WTC11 (cell line): ENCODE results near the gene SLC10A2. TPM values are rescaled to one million over a fixed set of nuclear protein-coding genes. Genes with fewer than 3 reads are reported as not detected.

ENCODE experiments used
- ATAC-seq: fragments of 200-7000 bp; cut with Tn5 transposase; 2 replicates; pipeline ENCODE4 v1.10.0; 2021; ENCODE audit warnings: mild to moderate bottlenecking, moderate library complexity
- CTCF ChIA-PET: fragments of 300-600 bp; sonication (Branson Sonifier 250); formaldehyde crosslinking; loops from one replicate; lab custom pipeline; 2021; ENCODE audit warnings: antibody characterized with exemption; lab: Charles Lee
- POLR2A ChIA-PET: fragments of 350-600 bp; sonication (Branson Sonifier 250); formaldehyde crosslinking; loops from one replicate; lab custom pipeline; 2021; ENCODE audit warnings: antibody characterized with exemption; lab: Charles Lee
- DNase-seq: peaks from one replicate; pipeline ENCODE4 v3.0.0; 2021; ENCODE audit warnings: low spot score
- H3K27ac Mint-ChIP-seq: 2 replicates; pipeline ENCODE4 v1.8.0; 2021; ENCODE audit warnings: mixed read lengths
- H3K27me3 Mint-ChIP-seq: 2 replicates; pipeline ENCODE4 v1.8.0; 2021; ENCODE audit warnings: low read depth, mild to moderate bottlenecking, moderate library complexity, mixed read lengths
- H3K36me3 Mint-ChIP-seq: 2 replicates; pipeline ENCODE4 v1.8.0; 2021; ENCODE audit warnings: mixed read lengths
- H3K4me1 Mint-ChIP-seq: 2 replicates; pipeline ENCODE4 v1.8.0; 2022; ENCODE audit warnings: mixed read lengths
- H3K4me3 Mint-ChIP-seq: 2 replicates; pipeline ENCODE4 v1.8.0; 2021; ENCODE audit warnings: mild to moderate bottlenecking, moderate library complexity, mixed read lengths
- H3K9me3 Mint-ChIP-seq: 2 replicates; pipeline ENCODE4 v1.8.0; 2021; ENCODE audit warnings: mixed read lengths
- ELF4 ChIP-seq: sonication (generic); formaldehyde crosslinking; IDR thresholded peaks from 2 replicates; pipeline ENCODE4 v1.8.1; 2022; ENCODE audit warnings: low read depth, mild to moderate bottlenecking, moderate library complexity, missing genetic modification reagents
- FOXK1 ChIP-seq: sonication (generic); formaldehyde crosslinking; IDR thresholded peaks from 2 replicates; pipeline ENCODE4 v1.8.0; 2022; ENCODE audit warnings: mild to moderate bottlenecking, moderate library complexity, missing genetic modification reagents
- GABPB1 ChIP-seq: sonication (generic); formaldehyde crosslinking; IDR thresholded peaks from 2 replicates; pipeline ENCODE4 v1.8.1; 2023; ENCODE audit warnings: mild to moderate bottlenecking, missing genetic modification reagents
- IRF2 ChIP-seq: sonication (generic); formaldehyde crosslinking; IDR thresholded peaks from 2 replicates; pipeline ENCODE4 v1.8.0; 2022; ENCODE audit warnings: low read depth, missing genetic modification reagents, borderline replicate concordance
- MXD4 ChIP-seq: fragments of 250-450 bp; sonication (Bioruptor Pico); IDR thresholded peaks from 2 replicates; pipeline ENCODE4 v1.8.0; 2021; ENCODE audit warnings: mild to moderate bottlenecking, moderate library complexity, borderline replicate concordance
- NFE2L1 ChIP-seq: sonication (generic); formaldehyde crosslinking; IDR thresholded peaks from 2 replicates; pipeline ENCODE4 v1.8.1; 2023; ENCODE audit warnings: missing genetic modification reagents
- NR3C1 ChIP-seq: sonication (generic); formaldehyde crosslinking; conservative IDR thresholded peaks from 2 replicates; pipeline ENCODE4 v1.8.1; 2023; ENCODE audit warnings: low read depth, mild to moderate bottlenecking, missing genetic modification reagents
- PRRX2 ChIP-seq: fragments of 250-450 bp; sonication (Bioruptor Pico); IDR thresholded peaks from 2 replicates; pipeline ENCODE4 v1.8.0; 2021; ENCODE audit warnings: mild to moderate bottlenecking
- RELA ChIP-seq: sonication (generic); formaldehyde crosslinking; IDR thresholded peaks from 2 replicates; pipeline ENCODE4 v1.8.1; 2022; ENCODE audit warnings: missing genetic modification reagents, mild to moderate bottlenecking, borderline replicate concordance
- SOX15 ChIP-seq: fragments of 250-450 bp; sonication (Bioruptor Pico); IDR thresholded peaks from 2 replicates; pipeline ENCODE4 v1.9.0; 2021; ENCODE audit warnings: mild to moderate bottlenecking
- ZNF263 ChIP-seq: sonication (generic); formaldehyde crosslinking; IDR thresholded peaks from 2 replicates; pipeline ENCODE4 v1.8.1; 2022; ENCODE audit warnings: low read depth, mild to moderate bottlenecking, moderate library complexity, missing genetic modification reagents
- ZNF671 ChIP-seq: fragments of 250-450 bp; sonication (Bioruptor Pico); IDR thresholded peaks from 2 replicates; pipeline ENCODE4 v1.8.0; 2021; ENCODE audit warnings: mild to moderate bottlenecking
- total RNA-seq: library from RNA; stranded (reverse); gene quantifications from 3 replicates; pipeline ENCODE4 v1.2.3, GENCODE V29; 2021
- TF ChIP-seq, protein P1 (sequence below): sonication (generic); formaldehyde crosslinking; IDR thresholded peaks from 2 replicates; pipeline ENCODE4 v1.8.1; 2023; ENCODE audit warnings: mild to moderate bottlenecking, missing genetic modification reagents, borderline replicate concordance
- TF ChIP-seq, protein P2 (sequence below): sonication (generic); formaldehyde crosslinking; IDR thresholded peaks from 2 replicates; pipeline ENCODE4 v1.8.0; 2023; ENCODE audit warnings: missing genetic modification reagents
- TF ChIP-seq, protein P3 (sequence below): sonication (generic); formaldehyde crosslinking; IDR thresholded peaks from 2 replicates; pipeline ENCODE4 v1.8.0; 2022; ENCODE audit warnings: missing genetic modification reagents
- TF ChIP-seq, protein P4 (sequence below): sonication (generic); formaldehyde crosslinking; IDR thresholded peaks from 2 replicates; pipeline ENCODE4 v1.8.1; 2022; ENCODE audit warnings: missing genetic modification reagents, borderline replicate concordance
- TF ChIP-seq, protein P5 (sequence below): sonication (generic); formaldehyde crosslinking; IDR thresholded peaks from 2 replicates; pipeline ENCODE4 v1.8.0; 2022; ENCODE audit warnings: mild to moderate bottlenecking, missing genetic modification reagents
- TF ChIP-seq, protein P6 (sequence below): sonication (generic); formaldehyde crosslinking; IDR thresholded peaks from 2 replicates; pipeline ENCODE4 v1.8.1; 2023; ENCODE audit warnings: mild to moderate bottlenecking, missing genetic modification reagents, moderate library complexity
- TF ChIP-seq, protein P7 (sequence below): sonication (generic); formaldehyde crosslinking; IDR thresholded peaks from 2 replicates; pipeline ENCODE4 v1.8.1; 2022; ENCODE audit warnings: mild to moderate bottlenecking, moderate library complexity, missing genetic modification reagents
- TF ChIP-seq, protein P8 (sequence below): sonication (generic); formaldehyde crosslinking; IDR thresholded peaks from 2 replicates; pipeline ENCODE4 v1.8.0; 2023; ENCODE audit warnings: missing genetic modification reagents, mild to moderate bottlenecking, borderline replicate concordance

Gene SLC10A2
- total RNA-seq, 1 experiment from 2014 or later = not detected

DNA sequence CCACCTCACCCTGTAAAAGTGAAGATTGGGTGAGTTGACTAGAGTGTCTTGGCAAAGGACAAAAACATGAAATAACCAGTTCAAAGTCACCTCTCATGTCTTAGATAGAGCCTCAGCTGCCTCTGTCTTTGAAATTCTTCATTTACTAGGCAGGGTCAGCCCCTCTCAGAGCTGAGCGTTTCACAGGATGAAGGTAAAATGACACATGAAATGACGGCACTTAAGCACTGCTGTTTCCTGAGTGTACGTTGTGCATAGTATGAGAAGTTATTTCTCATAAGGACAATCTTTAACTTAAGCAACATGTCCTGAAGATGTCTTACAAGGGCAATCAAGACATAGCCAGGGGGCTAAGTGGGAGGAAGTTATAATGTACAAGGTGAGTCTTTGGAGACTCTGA, 32.3 kb upstream of the SLC10A2 start:
- peaks cover 19% of the 10 kb centered on the region for H3K4me1 Mint-ChIP-seq
- POLR2A ChIA-PET = no interaction called here
- no peaks in the 10 kb centered on the region for H3K27me3 Mint-ChIP-seq
- H3K9me3 Mint-ChIP-seq = peaks cover 21% of the 10 kb centered on the region
- CTCF ChIA-PET = no interaction called here
- H3K36me3 Mint-ChIP-seq = peaks cover 13% of the 10 kb centered on the region
- no peak overlapping the region for H3K4me3 Mint-ChIP-seq
- H3K27ac Mint-ChIP-seq = no peak overlapping the region
- TF ChIP-seq NR3C1 = no peak
- no peak for TF ChIP-seq ELF4 (CRISPR knock-in tag)
- TF ChIP-seq PRRX2 (CRISPR knock-in tag) = no peak
- TF ChIP-seq MXD4 (CRISPR knock-in tag) = no peak
- TF ChIP-seq, protein P1, sequence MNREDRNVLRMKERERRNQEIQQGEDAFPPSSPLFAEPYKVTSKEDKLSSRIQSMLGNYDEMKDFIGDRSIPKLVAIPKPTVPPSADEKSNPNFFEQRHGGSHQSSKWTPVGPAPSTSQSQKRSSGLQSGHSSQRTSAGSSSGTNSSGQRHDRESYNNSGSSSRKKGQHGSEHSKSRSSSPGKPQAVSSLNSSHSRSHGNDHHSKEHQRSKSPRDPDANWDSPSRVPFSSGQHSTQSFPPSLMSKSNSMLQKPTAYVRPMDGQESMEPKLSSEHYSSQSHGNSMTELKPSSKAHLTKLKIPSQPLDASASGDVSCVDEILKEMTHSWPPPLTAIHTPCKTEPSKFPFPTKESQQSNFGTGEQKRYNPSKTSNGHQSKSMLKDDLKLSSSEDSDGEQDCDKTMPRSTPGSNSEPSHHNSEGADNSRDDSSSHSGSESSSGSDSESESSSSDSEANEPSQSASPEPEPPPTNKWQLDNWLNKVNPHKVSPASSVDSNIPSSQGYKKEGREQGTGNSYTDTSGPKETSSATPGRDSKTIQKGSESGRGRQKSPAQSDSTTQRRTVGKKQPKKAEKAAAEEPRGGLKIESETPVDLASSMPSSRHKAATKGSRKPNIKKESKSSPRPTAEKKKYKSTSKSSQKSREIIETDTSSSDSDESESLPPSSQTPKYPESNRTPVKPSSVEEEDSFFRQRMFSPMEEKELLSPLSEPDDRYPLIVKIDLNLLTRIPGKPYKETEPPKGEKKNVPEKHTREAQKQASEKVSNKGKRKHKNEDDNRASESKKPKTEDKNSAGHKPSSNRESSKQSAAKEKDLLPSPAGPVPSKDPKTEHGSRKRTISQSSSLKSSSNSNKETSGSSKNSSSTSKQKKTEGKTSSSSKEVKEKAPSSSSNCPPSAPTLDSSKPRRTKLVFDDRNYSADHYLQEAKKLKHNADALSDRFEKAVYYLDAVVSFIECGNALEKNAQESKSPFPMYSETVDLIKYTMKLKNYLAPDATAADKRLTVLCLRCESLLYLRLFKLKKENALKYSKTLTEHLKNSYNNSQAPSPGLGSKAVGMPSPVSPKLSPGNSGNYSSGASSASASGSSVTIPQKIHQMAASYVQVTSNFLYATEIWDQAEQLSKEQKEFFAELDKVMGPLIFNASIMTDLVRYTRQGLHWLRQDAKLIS (CRISPR knock-in tag) = no peak
- TF ChIP-seq, protein P2, sequence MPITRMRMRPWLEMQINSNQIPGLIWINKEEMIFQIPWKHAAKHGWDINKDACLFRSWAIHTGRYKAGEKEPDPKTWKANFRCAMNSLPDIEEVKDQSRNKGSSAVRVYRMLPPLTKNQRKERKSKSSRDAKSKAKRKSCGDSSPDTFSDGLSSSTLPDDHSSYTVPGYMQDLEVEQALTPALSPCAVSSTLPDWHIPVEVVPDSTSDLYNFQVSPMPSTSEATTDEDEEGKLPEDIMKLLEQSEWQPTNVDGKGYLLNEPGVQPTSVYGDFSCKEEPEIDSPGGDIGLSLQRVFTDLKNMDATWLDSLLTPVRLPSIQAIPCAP = no peak
- TF ChIP-seq ZNF671 (CRISPR knock-in tag) = no peak
- TF ChIP-seq FOXK1 = no peak
- TF ChIP-seq, protein P3, sequence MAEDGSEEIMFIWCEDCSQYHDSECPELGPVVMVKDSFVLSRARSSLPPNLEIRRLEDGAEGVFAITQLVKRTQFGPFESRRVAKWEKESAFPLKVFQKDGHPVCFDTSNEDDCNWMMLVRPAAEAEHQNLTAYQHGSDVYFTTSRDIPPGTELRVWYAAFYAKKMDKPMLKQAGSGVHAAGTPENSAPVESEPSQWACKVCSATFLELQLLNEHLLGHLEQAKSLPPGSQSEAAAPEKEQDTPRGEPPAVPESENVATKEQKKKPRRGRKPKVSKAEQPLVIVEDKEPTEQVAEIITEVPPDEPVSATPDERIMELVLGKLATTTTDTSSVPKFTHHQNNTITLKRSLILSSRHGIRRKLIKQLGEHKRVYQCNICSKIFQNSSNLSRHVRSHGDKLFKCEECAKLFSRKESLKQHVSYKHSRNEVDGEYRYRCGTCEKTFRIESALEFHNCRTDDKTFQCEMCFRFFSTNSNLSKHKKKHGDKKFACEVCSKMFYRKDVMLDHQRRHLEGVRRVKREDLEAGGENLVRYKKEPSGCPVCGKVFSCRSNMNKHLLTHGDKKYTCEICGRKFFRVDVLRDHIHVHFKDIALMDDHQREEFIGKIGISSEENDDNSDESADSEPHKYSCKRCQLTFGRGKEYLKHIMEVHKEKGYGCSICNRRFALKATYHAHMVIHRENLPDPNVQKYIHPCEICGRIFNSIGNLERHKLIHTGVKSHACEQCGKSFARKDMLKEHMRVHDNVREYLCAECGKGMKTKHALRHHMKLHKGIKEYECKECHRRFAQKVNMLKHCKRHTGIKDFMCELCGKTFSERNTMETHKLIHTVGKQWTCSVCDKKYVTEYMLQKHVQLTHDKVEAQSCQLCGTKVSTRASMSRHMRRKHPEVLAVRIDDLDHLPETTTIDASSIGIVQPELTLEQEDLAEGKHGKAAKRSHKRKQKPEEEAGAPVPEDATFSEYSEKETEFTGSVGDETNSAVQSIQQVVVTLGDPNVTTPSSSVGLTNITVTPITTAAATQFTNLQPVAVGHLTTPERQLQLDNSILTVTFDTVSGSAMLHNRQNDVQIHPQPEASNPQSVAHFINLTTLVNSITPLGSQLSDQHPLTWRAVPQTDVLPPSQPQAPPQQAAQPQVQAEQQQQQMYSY (CRISPR knock-in tag) = no peak
- TF ChIP-seq ZNF263 (CRISPR knock-in tag) = no peak
- TF ChIP-seq, protein P4, sequence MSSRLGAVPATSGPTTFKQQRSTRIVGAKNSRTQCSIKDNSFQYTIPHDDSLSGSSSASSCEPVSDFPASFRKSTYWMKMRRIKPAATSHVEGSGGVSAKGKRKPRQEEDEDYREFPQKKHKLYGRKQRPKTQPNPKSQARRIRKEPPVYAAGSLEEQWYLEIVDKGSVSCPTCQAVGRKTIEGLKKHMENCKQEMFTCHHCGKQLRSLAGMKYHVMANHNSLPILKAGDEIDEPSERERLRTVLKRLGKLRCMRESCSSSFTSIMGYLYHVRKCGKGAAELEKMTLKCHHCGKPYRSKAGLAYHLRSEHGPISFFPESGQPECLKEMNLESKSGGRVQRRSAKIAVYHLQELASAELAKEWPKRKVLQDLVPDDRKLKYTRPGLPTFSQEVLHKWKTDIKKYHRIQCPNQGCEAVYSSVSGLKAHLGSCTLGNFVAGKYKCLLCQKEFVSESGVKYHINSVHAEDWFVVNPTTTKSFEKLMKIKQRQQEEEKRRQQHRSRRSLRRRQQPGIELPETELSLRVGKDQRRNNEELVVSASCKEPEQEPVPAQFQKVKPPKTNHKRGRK (CRISPR knock-in tag) = no peak
- no peak for TF ChIP-seq RELA (CRISPR knock-in tag)
- TF ChIP-seq IRF2 (CRISPR knock-in tag) = no peak
- TF ChIP-seq, protein P5, sequence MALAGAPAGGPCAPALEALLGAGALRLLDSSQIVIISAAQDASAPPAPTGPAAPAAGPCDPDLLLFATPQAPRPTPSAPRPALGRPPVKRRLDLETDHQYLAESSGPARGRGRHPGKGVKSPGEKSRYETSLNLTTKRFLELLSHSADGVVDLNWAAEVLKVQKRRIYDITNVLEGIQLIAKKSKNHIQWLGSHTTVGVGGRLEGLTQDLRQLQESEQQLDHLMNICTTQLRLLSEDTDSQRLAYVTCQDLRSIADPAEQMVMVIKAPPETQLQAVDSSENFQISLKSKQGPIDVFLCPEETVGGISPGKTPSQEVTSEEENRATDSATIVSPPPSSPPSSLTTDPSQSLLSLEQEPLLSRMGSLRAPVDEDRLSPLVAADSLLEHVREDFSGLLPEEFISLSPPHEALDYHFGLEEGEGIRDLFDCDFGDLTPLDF (CRISPR knock-in tag) = no peak
- TF ChIP-seq, protein P6, sequence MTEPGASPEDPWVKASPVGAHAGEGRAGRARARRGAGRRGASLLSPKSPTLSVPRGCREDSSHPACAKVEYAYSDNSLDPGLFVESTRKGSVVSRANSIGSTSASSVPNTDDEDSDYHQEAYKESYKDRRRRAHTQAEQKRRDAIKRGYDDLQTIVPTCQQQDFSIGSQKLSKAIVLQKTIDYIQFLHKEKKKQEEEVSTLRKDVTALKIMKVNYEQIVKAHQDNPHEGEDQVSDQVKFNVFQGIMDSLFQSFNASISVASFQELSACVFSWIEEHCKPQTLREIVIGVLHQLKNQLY (CRISPR knock-in tag) = no peak
- TF ChIP-seq NFE2L1 (CRISPR knock-in tag) = no peak
- TF ChIP-seq GABPB1 = no peak
- no peak for TF ChIP-seq SOX15
- TF ChIP-seq, protein P7, sequence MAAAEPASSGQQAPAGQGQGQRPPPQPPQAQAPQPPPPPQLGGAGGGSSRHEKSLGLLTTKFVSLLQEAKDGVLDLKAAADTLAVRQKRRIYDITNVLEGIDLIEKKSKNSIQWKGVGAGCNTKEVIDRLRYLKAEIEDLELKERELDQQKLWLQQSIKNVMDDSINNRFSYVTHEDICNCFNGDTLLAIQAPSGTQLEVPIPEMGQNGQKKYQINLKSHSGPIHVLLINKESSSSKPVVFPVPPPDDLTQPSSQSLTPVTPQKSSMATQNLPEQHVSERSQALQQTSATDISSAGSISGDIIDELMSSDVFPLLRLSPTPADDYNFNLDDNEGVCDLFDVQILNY (CRISPR knock-in tag) = no peak
- TF ChIP-seq, protein P8, sequence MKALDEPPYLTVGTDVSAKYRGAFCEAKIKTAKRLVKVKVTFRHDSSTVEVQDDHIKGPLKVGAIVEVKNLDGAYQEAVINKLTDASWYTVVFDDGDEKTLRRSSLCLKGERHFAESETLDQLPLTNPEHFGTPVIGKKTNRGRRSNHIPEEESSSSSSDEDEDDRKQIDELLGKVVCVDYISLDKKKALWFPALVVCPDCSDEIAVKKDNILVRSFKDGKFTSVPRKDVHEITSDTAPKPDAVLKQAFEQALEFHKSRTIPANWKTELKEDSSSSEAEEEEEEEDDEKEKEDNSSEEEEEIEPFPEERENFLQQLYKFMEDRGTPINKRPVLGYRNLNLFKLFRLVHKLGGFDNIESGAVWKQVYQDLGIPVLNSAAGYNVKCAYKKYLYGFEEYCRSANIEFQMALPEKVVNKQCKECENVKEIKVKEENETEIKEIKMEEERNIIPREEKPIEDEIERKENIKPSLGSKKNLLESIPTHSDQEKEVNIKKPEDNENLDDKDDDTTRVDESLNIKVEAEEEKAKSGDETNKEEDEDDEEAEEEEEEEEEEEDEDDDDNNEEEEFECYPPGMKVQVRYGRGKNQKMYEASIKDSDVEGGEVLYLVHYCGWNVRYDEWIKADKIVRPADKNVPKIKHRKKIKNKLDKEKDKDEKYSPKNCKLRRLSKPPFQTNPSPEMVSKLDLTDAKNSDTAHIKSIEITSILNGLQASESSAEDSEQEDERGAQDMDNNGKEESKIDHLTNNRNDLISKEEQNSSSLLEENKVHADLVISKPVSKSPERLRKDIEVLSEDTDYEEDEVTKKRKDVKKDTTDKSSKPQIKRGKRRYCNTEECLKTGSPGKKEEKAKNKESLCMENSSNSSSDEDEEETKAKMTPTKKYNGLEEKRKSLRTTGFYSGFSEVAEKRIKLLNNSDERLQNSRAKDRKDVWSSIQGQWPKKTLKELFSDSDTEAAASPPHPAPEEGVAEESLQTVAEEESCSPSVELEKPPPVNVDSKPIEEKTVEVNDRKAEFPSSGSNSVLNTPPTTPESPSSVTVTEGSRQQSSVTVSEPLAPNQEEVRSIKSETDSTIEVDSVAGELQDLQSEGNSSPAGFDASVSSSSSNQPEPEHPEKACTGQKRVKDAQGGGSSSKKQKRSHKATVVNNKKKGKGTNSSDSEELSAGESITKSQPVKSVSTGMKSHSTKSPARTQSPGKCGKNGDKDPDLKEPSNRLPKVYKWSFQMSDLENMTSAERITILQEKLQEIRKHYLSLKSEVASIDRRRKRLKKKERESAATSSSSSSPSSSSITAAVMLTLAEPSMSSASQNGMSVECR (CRISPR knock-in tag) = no peak
- DNase-seq (no peak), ATAC-seq (no peak)
